Osteoblast (primary cell): Measurements from ENCODE around the gene NEDD8. TPM values are rescaled to one million over a fixed set of nuclear protein-coding genes. Genes with fewer than 3 reads are reported as not detected.

ENCODE experiments used
- DNase-seq: peaks from one replicate; pipeline ENCODE4 v3.0.0; 2011; ENCODE audit warnings: low spot score, mixed read lengths; ENCODE audit not compliant: insufficient read length; ENCODE audit errors: missing footprints
- H2AFZ ChIP-seq: 2 replicates; pipeline ENCODE4 v1.6.0; 2011; ENCODE audit warnings: mild to moderate bottlenecking, low read length
- H3K27ac ChIP-seq: 2 replicates; pipeline ENCODE4 v1.5.1; 2011; ENCODE audit warnings: mild to moderate bottlenecking, low read depth, low read length, moderate library complexity
- H3K27me3 ChIP-seq: 2 replicates; pipeline ENCODE4 v1.6.0; 2012; ENCODE audit warnings: mild to moderate bottlenecking, control low read depth, inconsistent platforms, low read length, moderate library complexity; ENCODE audit not compliant: insufficient read depth
- H3K36me3 ChIP-seq: 2 replicates; pipeline ENCODE4 v1.5.1; 2011; ENCODE audit warnings: mild to moderate bottlenecking, low read length, control low read depth, moderate library complexity; ENCODE audit not compliant: insufficient read depth
- H3K4me1 ChIP-seq: 2 replicates; pipeline ENCODE4 v1.5.1; 2011; ENCODE audit warnings: mild to moderate bottlenecking, low read length, control low read depth, moderate library complexity; ENCODE audit not compliant: insufficient read depth
- H3K4me2 ChIP-seq: 2 replicates; pipeline ENCODE4 v1.6.0; 2011; ENCODE audit warnings: mild to moderate bottlenecking, low read length; ENCODE audit not compliant: insufficient read depth
- H3K4me3 ChIP-seq: fragments of 200-600 bp; sonication (generic); 3 replicates; pipeline ENCODE4 v1.5.1; 2012; ENCODE audit warnings: mild to moderate bottlenecking, low read length, inconsistent platforms; ENCODE audit not compliant: insufficient read depth
- H3K79me2 ChIP-seq: 2 replicates; pipeline ENCODE4 v1.6.0; 2012; ENCODE audit warnings: mild to moderate bottlenecking, low read length, control low read depth, inconsistent platforms; ENCODE audit not compliant: insufficient read depth
- H3K9me3 ChIP-seq: 2 replicates; pipeline ENCODE4 v1.5.1; 2011; ENCODE audit warnings: low read depth, low read length, control low read depth
- H4K20me1 ChIP-seq: 2 replicates; pipeline ENCODE4 v1.6.0; 2012; ENCODE audit warnings: mild to moderate bottlenecking, low read length, control low read depth; ENCODE audit not compliant: insufficient read depth
- CTCF ChIP-seq: IDR thresholded peaks from 2 replicates; pipeline ENCODE4 v1.5.1; 2011; ENCODE audit warnings: mild to moderate bottlenecking, low read depth, low read length, moderate library complexity; ENCODE audit errors: extremely low read depth
- total RNA-seq: library from RNA; depleted of rRNA; stranded (reverse); fragments of >200 nt; gene quantifications from 2 replicates; pipeline ENCODE4 v1.2.3, GENCODE V29; 2012

Gene NEDD8
- total RNA-seq, 1 donor, result 69.1 TPM

- peak; percentile 92 for DNase-seq
- peaks cover 34% of the 10 kb centered on the region for H3K79me2 ChIP-seq
- H3K4me1 ChIP-seq, result peaks cover 12% of the 10 kb centered on the region
- H2AFZ ChIP-seq, result peak within 1 kb of the TSS; percentile 92
- H3K4me3 ChIP-seq, result peak within 1 kb of the TSS; percentile 80
- peaks cover 19% of the 10 kb centered on the region for H3K36me3 ChIP-seq
- peaks cover 8% of the 10 kb centered on the region for H4K20me1 ChIP-seq
- H3K9me3 ChIP-seq, result no peaks in the 10 kb centered on the region
- no peaks in the 10 kb centered on the region for H3K27me3 ChIP-seq
- peak within 1 kb of the TSS; percentile 98 for H3K4me2 ChIP-seq
- peak; percentile 58 for TF ChIP-seq CTCF
- H3K27ac ChIP-seq, result peak within 1 kb of the TSS; percentile 78
Observed at GRCh38 chr14:24215495-24216344, 16.4 kb downstream of the NEDD8 start, which contains the start of gene MDP1. Gene MDP1 (minus strand): TSS chr14:24216066. CDS start chr14:24215955, 111 bp downstream.

GRCh38 chr14:24213866-24214662 is 18.1 kb downstream of the NEDD8 start:
- Histone ChIP-seq H3K27me3 (no peaks in the 10 kb centered on the region), H3K27ac (peak overlapping the region; percentile 96), H3K4me2 (peak overlapping the region; percentile 88), H3K4me1 (peaks cover 12% of the 10 kb centered on the region), H4K20me1 (no peaks in the 10 kb centered on the region), H3K36me3 (peaks cover 36% of the 10 kb centered on the region), H3K4me3 (peak overlapping the region; percentile 84), H3K9me3 (no peaks in the 10 kb centered on the region), H3K79me2 (peaks cover 22% of the 10 kb centered on the region), H2AFZ (peak overlapping the region; percentile 78)
- TF ChIP-seq CTCF, result no peak
- no peak for DNase-seq

- H3K27me3 ChIP-seq, result no peaks in the 10 kb centered on the region
- H3K4me2 ChIP-seq, result peak within 1 kb of the TSS; percentile 88
- DNase-seq, result peak; percentile 98
- H4K20me1 ChIP-seq, result no peaks in the 10 kb centered on the region
- peaks cover 40% of the 10 kb centered on the region for H3K36me3 ChIP-seq
- peaks cover 19% of the 10 kb centered on the region for H3K79me2 ChIP-seq
- no peaks in the 10 kb centered on the region for H3K9me3 ChIP-seq
- peak within 1 kb of the TSS; percentile 84 for H3K4me3 ChIP-seq
- peak within 1 kb of the TSS; percentile 96 for H3K27ac ChIP-seq
- H3K4me1 ChIP-seq, result peaks cover 12% of the 10 kb centered on the region
- no peak for TF ChIP-seq CTCF
- H2AFZ ChIP-seq, result peak within 1 kb of the TSS; percentile 78
Observed at GRCh38 chr14:24212924-24213865, 19.0 kb downstream of the NEDD8 start, which contains the start of gene CHMP4A. Gene CHMP4A (minus strand): TSS chr14:24213488. CDS start chr14:24213439, 49 bp downstream.
